KOPT-K1 (cell line): ENCODE measurements around the gene RBM6.

Experiments used
- H3K27ac ChIP-seq: fragments of 200-600 bp; sonication (generic); 2 replicates; pipeline ENCODE4 v1.5.1; 2016; ENCODE audit warnings: antibody characterized with exemption, mild to moderate bottlenecking, low read depth, low read length; ENCODE audit not compliant: poor library complexity, severe bottlenecking
- H3K36me3 ChIP-seq: fragments of 200-600 bp; sonication (generic); 2 replicates; pipeline ENCODE4 v1.5.1; 2017; ENCODE audit warnings: antibody characterized with exemption, mild to moderate bottlenecking, low read length, moderate library complexity; ENCODE audit not compliant: insufficient read depth
- H3K9me3 ChIP-seq: fragments of 200-600 bp; sonication (generic); 2 replicates; pipeline ENCODE4 v1.5.1; 2017; ENCODE audit warnings: antibody characterized with exemption, low read length, mild to moderate bottlenecking; ENCODE audit not compliant: insufficient read depth, poor library complexity, severe bottlenecking

RBM6 gene

DNA sequence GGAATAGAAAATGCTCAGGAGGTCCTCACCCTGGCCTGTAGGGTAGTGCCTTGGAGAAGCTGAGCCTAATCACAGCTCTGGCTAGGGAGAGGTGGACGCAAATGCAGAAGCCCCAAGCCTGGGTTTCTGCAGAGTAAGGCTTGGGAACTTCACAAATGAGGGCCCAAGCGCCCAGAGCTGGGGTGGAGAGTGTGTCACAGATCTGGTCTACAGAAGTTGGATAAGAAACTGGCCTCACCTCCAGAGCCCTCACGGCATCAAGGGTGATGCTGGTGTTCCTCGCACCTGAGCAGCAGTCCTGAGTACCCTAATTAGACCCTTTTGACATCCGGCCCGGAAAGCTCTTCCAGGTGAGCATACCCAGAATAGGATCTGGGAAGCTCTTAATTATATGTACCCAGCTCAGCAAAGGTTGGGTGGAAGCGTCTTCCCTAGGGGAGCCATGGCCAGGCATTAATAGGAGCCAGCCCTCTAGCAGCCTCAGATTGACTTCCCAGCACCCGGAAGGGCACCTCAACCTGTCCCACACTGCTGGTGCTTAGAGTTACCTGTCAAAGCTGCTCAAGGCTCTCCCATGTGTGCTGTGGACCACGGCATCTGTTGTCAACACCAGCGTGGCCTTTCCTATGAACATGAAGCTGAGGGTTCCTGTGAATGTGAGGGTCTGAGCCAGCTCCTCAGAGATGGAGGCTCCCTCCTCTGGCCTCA is 180.6 kb downstream of the RBM6 start:
- Histone ChIP-seq H3K9me3 (no peaks in the 10 kb centered on the region), H3K36me3 (peaks cover 67% of the 10 kb centered on the region), H3K27ac (no peak overlapping the region)

GRCh38 chr3:50121072-50122032 is 181.4 kb downstream of the RBM6 start:
- peaks cover 58% of the 10 kb centered on the region for H3K36me3 ChIP-seq
- H3K27ac ChIP-seq = no peak overlapping the region
- no peaks in the 10 kb centered on the region for H3K9me3 ChIP-seq

DNA sequence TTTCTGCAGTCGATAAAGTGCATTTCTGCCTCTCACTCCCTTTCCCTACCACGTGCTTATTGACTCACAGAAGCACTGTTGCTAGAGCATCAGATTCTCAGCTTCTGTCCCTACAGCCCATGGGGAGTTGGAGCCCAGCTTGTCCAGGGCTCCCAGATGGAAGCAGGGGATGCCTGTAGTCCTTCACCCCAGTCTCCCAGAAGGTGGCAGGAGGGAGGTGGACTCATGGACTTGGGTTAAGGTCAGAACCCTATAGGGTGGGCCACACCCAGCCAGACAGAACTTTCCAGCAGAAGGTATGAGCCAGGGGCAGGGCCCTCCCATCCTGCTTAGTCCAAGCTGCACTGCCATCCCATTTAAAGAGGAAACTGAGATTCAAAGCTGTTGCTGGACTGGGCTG is 182.1 kb downstream of the RBM6 start:
- peaks cover 51% of the 10 kb centered on the region for H3K36me3 ChIP-seq
- no peaks in the 10 kb centered on the region for H3K9me3 ChIP-seq
- no peak overlapping the region for H3K27ac ChIP-seq

DNA sequence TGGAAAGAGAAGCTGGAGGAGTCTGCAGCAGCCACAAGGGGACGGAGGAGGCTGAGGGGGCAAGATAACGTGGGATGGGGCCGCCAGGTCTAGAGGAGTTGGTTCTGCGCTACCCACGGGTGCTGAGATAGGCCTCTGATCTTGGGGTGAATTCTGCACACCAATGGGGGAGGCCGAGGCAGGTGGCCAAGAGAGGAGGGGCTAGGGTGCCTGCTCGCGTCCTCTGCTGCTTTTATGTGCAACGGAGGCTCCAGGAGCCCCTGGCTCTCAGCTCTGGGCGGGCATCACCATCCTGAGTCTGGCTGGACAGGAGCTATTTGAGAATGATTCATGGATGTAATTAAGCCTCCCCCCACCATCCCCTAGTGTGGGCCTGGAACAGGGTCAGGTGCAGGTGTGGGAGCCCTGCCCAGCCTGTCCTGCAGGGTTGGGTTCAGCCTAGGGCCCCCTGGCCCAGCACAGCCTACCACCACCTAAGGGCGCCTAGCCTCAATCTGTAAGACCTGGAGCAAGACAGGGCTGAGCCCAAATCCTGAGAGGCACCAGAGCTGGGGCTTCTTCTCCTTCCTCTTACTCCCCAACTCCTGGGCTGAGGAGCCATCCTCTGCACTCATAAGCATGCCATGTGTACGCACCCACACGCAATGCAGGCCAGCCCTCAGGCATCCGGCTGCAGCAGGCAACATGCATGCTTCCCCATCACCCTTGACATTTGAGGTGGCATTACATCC is 182.9 kb downstream of the RBM6 start:
- no peak overlapping the region for H3K27ac ChIP-seq
- H3K9me3 ChIP-seq = no peaks in the 10 kb centered on the region
- peaks cover 44% of the 10 kb centered on the region for H3K36me3 ChIP-seq

DNA sequence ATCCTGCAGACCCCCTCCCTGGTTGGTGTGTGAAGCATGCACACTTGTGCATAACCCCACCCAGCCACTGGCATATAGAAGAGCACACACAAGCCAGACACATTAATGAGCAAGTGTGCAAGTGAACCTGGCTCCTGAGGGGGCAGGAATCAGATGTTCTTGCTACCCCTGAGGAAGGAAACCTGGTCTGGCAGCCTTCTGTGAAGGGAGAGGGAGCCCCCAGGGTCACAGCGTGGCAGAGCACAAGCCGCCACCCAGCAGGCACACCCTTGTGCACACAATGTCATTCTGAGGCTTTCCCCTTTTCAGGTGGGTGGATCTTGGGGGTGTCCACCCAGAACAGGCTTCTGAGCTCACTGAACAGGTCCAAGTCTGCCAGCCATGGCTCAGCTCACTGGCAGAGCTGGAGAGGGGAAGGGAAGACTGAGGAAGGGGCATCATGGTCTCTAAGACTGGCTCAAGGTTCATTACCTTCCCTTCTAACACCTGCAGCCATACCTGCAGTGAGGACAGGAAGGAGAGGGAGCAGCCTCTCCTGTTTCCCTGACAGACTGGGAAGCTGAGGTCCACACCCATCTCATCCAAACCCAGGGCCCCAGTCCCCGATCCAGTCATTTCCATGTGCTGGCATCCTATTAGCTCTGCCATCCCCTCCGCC is 183.6 kb downstream of the RBM6 start:
- Histone ChIP-seq H3K36me3 (peaks cover 37% of the 10 kb centered on the region), H3K27ac (no peak overlapping the region), H3K9me3 (no peaks in the 10 kb centered on the region)

GRCh38 chr3:50124052-50124799 is 184.3 kb downstream of the RBM6 start:
- Histone ChIP-seq H3K27ac (no peak overlapping the region), H3K9me3 (no peaks in the 10 kb centered on the region), H3K36me3 (peaks cover 30% of the 10 kb centered on the region)

GRCh38 chr3:50124800-50125178 is 184.8 kb downstream of the RBM6 start:
- Histone ChIP-seq H3K9me3 (no peaks in the 10 kb centered on the region), H3K36me3 (peaks cover 24% of the 10 kb centered on the region), H3K27ac (no peak overlapping the region)

DNA sequence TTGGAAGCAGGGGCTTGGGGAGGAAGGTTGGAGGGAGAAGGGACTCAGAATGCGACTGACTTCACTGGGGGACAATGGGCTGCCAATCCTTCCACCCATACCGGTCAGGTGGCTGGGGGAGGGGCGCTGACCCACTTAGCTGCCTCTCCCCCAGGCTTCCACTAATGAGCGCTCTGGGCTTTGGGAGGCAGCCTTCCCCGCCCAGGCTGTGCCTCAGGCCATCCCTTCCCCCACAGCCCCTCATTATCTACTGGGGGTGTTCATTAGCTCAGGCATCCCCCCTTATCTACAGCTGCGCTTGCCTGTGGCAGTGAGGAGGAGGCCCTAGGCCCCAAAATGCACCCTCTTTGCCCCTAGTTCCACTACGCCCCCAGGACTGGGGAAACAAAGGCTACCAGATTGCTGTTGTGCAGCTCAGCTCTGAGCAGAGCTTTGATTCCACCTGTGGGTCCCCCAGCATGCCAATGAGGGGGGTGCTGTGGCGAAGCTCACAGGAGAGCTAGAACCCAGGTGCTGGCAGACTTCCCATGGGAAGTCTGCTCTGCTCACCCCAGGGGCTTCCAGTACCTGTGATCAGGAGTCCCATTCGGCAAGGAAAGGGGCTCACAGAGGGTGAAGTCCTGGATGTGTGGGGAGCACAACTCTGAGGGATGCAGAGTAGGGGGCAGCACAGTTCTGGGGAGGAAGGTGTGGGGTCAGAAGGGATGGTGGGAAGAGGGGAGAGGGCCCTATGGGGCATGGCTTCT is 185.8 kb downstream of the RBM6 start:
- H3K27ac ChIP-seq = no peak overlapping the region
- H3K9me3 ChIP-seq = no peaks in the 10 kb centered on the region

DNA sequence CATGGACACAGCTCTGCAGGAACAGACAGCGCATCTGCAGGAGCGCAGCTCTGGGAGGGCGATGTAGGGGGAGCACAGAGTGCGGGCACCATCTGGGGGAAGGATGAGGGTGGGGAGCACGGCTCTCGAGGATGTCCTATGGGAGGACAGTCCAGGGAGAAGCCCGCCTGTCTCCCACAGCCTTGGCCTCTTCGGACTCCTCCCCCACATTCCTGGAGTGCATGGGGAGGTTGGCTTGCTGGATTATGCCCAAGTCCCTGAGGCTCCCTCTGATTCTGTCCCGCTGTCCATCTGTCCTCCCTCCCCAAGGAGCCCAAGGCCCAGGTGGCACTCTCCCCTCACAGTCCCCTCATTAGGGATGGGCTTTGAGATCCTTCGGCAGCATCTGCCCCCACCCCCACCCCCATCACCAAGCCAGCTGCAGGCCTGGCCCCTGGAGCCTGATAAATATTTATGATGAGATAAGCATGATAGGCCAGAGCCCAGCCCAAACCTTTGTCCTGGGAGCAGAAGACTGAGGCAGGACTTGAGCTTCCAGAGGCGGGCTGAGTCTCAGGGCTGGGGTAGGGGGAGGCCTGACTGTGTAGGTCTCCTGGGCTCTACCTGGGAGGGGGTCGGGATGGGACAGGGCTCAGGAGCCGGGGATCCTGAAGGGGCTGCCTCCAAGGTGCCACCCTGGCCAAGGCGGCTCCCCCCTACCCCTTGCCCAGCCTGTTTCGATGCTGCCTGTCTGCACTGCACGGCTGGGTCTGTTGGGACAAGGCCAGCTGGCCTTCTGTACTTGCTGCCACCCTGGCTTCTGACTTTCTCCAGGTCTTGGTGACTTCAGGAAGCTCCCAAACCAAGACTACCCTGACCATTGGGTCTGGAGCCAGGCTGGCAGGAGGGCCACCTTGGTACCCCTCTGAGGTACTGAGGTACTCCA is 186.6 kb downstream of the RBM6 start:
- H3K9me3 ChIP-seq = no peaks in the 10 kb centered on the region
- no peak overlapping the region for H3K27ac ChIP-seq
- peaks cover 6% of the 10 kb centered on the region; the same call in 1 of the 2 replicates for H3K36me3 ChIP-seq

More for the DNA sequence above, 185.8 kb downstream of the RBM6 start:
- peaks cover 15% of the 10 kb centered on the region for H3K36me3 ChIP-seq
